Thyroid gland (tissue), 4 donors: ENCODE measurements around the gene ZPBP2.

Experiments used
- CTCF ChIP-seq, 6 experiments: fragments of 200-600 bp in 3 of 6; fragments of 450-650 bp in 3 of 6; sonication (generic) in 3 of 6; IDR thresholded peaks; one replicate each; pipeline ENCODE4 v1.5.1; 2016 to 2019; ENCODE audit warnings: antibody characterized with exemption in 6 of 6, mild to moderate bottlenecking in 2 of 6, inconsistent platforms in 1 of 6, moderate library complexity in 1 of 6
- POLR2A ChIP-seq, 2 donors: fragments of 450-650 bp; IDR thresholded peaks; one replicate each; pipeline ENCODE4 v1.6.1; 2017; ENCODE audit warnings: antibody characterized with exemption in 2 of 2, mild to moderate bottlenecking in 2 of 2, moderate library complexity in 1 of 2

GRCh38 chr17:39867084-39867879 is 720 bp upstream of the ZPBP2 start:
- TF ChIP-seq CTCF (IDR thresholded peaks at IDR 0.05) (no peak), POLR2A (IDR thresholded peaks at IDR 0.05) (no peak)
